GM23338 (cell line): ENCODE measurements around the gene TFAP2A. TPM values are rescaled to one million over a fixed set of nuclear protein-coding genes. Genes with fewer than 3 reads are reported as not detected.

Experiments used
- ATAC-seq: fragments of 200-7000 bp; cut with Tn5 transposase; 3 replicates; pipeline ENCODE4 v1.9.1; 2020
- DNase-seq: peaks from one replicate; pipeline ENCODE4 v3.0.0-alpha.2; 2015; ENCODE audit warnings: low spot score
- H2AFZ ChIP-seq: fragments of 200-600 bp; sonication (generic); 2 replicates; pipeline ENCODE4 v1.8.0; 2016; ENCODE audit warnings: antibody characterized with exemption, mild to moderate bottlenecking, moderate library complexity
- H3F3A ChIP-seq: fragments of 200-600 bp; sonication (generic); replicated peaks from 2 replicates; pipeline ENCODE4 v1.8.0; 2017; ENCODE audit warnings: antibody characterized with exemption, mixed run types, low read depth
- H3K27ac ChIP-seq: fragments of 200-600 bp; sonication (generic); 2 replicates; pipeline ENCODE4 v1.6.1; 2016; ENCODE audit warnings: low read depth
- H3K27me3 ChIP-seq: fragments of 200-600 bp; sonication (generic); 2 replicates; pipeline ENCODE4 v1.8.0; 2016; ENCODE audit warnings: mild to moderate bottlenecking, mixed run types, moderate library complexity; ENCODE audit not compliant: insufficient read depth
- H3K36me3 ChIP-seq: fragments of 200-600 bp; sonication (generic); 2 replicates; pipeline ENCODE4 v1.8.0; 2016; ENCODE audit warnings: mild to moderate bottlenecking; ENCODE audit not compliant: insufficient read depth
- H3K4me1 ChIP-seq: fragments of 200-600 bp; sonication (generic); 2 replicates; pipeline ENCODE4 v1.8.0; 2016; ENCODE audit warnings: mild to moderate bottlenecking, moderate library complexity; ENCODE audit not compliant: insufficient read depth
- H3K4me2 ChIP-seq: fragments of 200-600 bp; sonication (generic); 2 replicates; pipeline ENCODE4 v1.7.1; 2017; ENCODE audit warnings: mixed run types
- H3K4me3 ChIP-seq: fragments of 200-600 bp; sonication (generic); 2 replicates; pipeline ENCODE4 v1.6.1; 2016; ENCODE audit warnings: mixed run types
- H3K79me2 ChIP-seq: fragments of 200-600 bp; sonication (generic); replicated peaks from 2 replicates; pipeline ENCODE4 v1.8.0; 2017; ENCODE audit warnings: mild to moderate bottlenecking; ENCODE audit not compliant: insufficient read depth
- H3K9me2 ChIP-seq: fragments of 200-600 bp; sonication (generic); 2 replicates; pipeline ENCODE4 v1.8.0; 2017; ENCODE audit not compliant: insufficient read depth
- H4K20me1 ChIP-seq: fragments of 200-600 bp; sonication (generic); replicated peaks from 2 replicates; pipeline ENCODE4 v1.8.0; 2017; ENCODE audit warnings: mild to moderate bottlenecking; ENCODE audit not compliant: insufficient read depth
- H3K27ac Mint-ChIP-seq: 2 replicates; pipeline ENCODE4 v1.8.0; 2020; ENCODE audit warnings: inconsistent platforms, mild to moderate bottlenecking, moderate library complexity, mixed read lengths
- H3K27me3 Mint-ChIP-seq: 3 replicates; pipeline ENCODE4 v1.8.0; 2022; ENCODE audit warnings: low read depth, mild to moderate bottlenecking, moderate library complexity, mixed read lengths, inconsistent platforms; ENCODE audit not compliant: insufficient read depth, poor library complexity
- H3K36me3 Mint-ChIP-seq: 3 replicates; pipeline ENCODE4 v1.8.0; 2021; ENCODE audit warnings: low read depth, mild to moderate bottlenecking, inconsistent platforms, moderate library complexity, mixed read lengths
- H3K4me1 Mint-ChIP-seq: 3 replicates; pipeline ENCODE4 v1.8.0; 2020; ENCODE audit warnings: mild to moderate bottlenecking, inconsistent platforms, mixed read lengths
- H3K4me3 Mint-ChIP-seq: 3 replicates; pipeline ENCODE4 v1.8.0; 2021; ENCODE audit warnings: moderate library complexity, mild to moderate bottlenecking, inconsistent platforms, mixed read lengths
- H3K9me3 Mint-ChIP-seq: 3 replicates; pipeline ENCODE4 v1.8.0; 2020; ENCODE audit warnings: moderate library complexity, mild to moderate bottlenecking, inconsistent platforms, mixed read lengths
- CREB1 ChIP-seq: fragments of 250-450 bp; sonication (Bioruptor Pico); IDR thresholded peaks from 2 replicates; pipeline ENCODE4 v1.5.0; 2020; ENCODE audit warnings: low read depth, mild to moderate bottlenecking, moderate library complexity
- CTCF ChIP-seq, 2 experiments: fragments of 200-600 bp in 1 of 2; sonication (generic) in 1 of 2; conservative IDR thresholded peaks; 2 replicates each; pipeline versions ENCODE4 v1.5.1 to v1.6.1; 2016 to 2017; ENCODE audit warnings: antibody characterized with exemption in 2 of 2, low read depth in 2 of 2, mild to moderate bottlenecking in 2 of 2, moderate library complexity in 1 of 2
- ETS1 ChIP-seq: IDR thresholded peaks from 2 replicates; pipeline ENCODE4 v1.6.1; 2016; ENCODE audit warnings: antibody characterized with exemption
- EZH2 ChIP-seq: fragments of 200-600 bp; sonication (generic); IDR thresholded peaks from one replicate; pipeline ENCODE4 v1.8.0; 2017; ENCODE audit warnings: antibody characterized with exemption, mild to moderate bottlenecking, low read depth; ENCODE audit not compliant: unreplicated experiment
- EZH2phosphoT487 ChIP-seq: fragments of 200-600 bp; sonication (generic); IDR thresholded peaks from one replicate; pipeline ENCODE4 v1.8.1; 2018; ENCODE audit warnings: antibody characterized with exemption; ENCODE audit not compliant: unreplicated experiment
- JUNB ChIP-seq: IDR thresholded peaks from one replicate; pipeline ENCODE4 v1.6.1; 2016; ENCODE audit warnings: antibody characterized with exemption; ENCODE audit not compliant: unreplicated experiment
- NANOG ChIP-seq: IDR thresholded peaks from 2 replicates; pipeline ENCODE4 v1.6.1; 2016; ENCODE audit warnings: antibody characterized with exemption, borderline replicate concordance
- POLR2AphosphoS5 ChIP-seq: IDR thresholded peaks from 2 replicates; pipeline ENCODE4 v1.6.1; 2016; ENCODE audit warnings: antibody characterized with exemption, low read depth
- REST ChIP-seq: IDR thresholded peaks from one replicate; pipeline ENCODE4 v1.6.1; 2018; ENCODE audit warnings: antibody characterized with exemption; ENCODE audit not compliant: unreplicated experiment
- STAT1 ChIP-seq: IDR thresholded peaks from one replicate; pipeline ENCODE4 v1.6.1; 2016; ENCODE audit warnings: antibody characterized with exemption; ENCODE audit not compliant: unreplicated experiment
- ZNF114 ChIP-seq: fragments of 250-450 bp; sonication (Bioruptor Pico); IDR thresholded peaks from 2 replicates; pipeline ENCODE4 v1.5.0; 2020; ENCODE audit warnings: mild to moderate bottlenecking, moderate library complexity
- ZNF331 ChIP-seq: fragments of 250-450 bp; sonication (Bioruptor Pico); IDR thresholded peaks from 2 replicates; pipeline ENCODE4 v1.5.0; 2020; ENCODE audit warnings: low read depth, mild to moderate bottlenecking, moderate library complexity
- ZNF462 ChIP-seq: fragments of 250-450 bp; sonication (Bioruptor Pico); IDR thresholded peaks from 2 replicates; pipeline ENCODE4 v1.5.0; 2020; ENCODE audit warnings: mild to moderate bottlenecking, moderate library complexity
- polyA plus RNA-seq: library from polyadenylated mRNA; unstranded; fragments of >200 nt; fragmentation: Nextera tagmentation; extraction: Ambion mirVana; gene quantifications from 2 replicates; pipeline ENCODE4 v1.2.1, GENCODE V29; 2016
- total RNA-seq: library from RNA; depleted of rRNA; stranded (reverse); fragments of >200 nt; shearing (Covaris generic); gene quantifications from 2 replicates; pipeline ENCODE4 v1.2.3, GENCODE V29; 2014

Gene TFAP2A
- total and polyA plus RNA-seq, 2 experiments from 2014 or later, result not detected

- Mint-ChIP-seq H3K36me3 (no peaks in the 10 kb centered on the region), H3K4me1 (peaks cover 62% of the 10 kb centered on the region), H3K9me3 (no peaks in the 10 kb centered on the region), H3K4me3 (no peak overlapping the region), H3K27me3 (peaks cover 99% of the 10 kb centered on the region), H3K27ac (no peak overlapping the region)
- no peaks in the 10 kb centered on the region for H3K79me2 ChIP-seq
- peaks cover 96% of the 10 kb centered on the region for H3K4me1 ChIP-seq
- no peak for ATAC-seq
- no peak for DNase-seq
- peaks cover 99% of the 10 kb centered on the region for H3K27me3 ChIP-seq
- H2AFZ ChIP-seq, result no peak overlapping the region
- peaks cover 36% of the 10 kb centered on the region for H3F3A ChIP-seq
- no peaks in the 10 kb centered on the region for H3K36me3 ChIP-seq
- no peak overlapping the region for H3K27ac ChIP-seq
- H3K9me2 ChIP-seq, result no peaks in the 10 kb centered on the region
- no peak for TF ChIP-seq REST
- no peak for TF ChIP-seq ZNF331 (CRISPR knock-in tag)
- TF ChIP-seq CTCF (conservative IDR thresholded peaks at IDR 0.05; ENCODE audit: low read depth in 2 of 2), result no peak
- no peak for TF ChIP-seq ZNF114 (CRISPR knock-in tag)
- no peak for TF ChIP-seq EZH2phosphoT487
- no peak for TF ChIP-seq CREB1 (CRISPR knock-in tag)
- TF ChIP-seq POLR2AphosphoS5, result no peak
- TF ChIP-seq NANOG, result no peak
- TF ChIP-seq JUNB, result no peak
- no peak for TF ChIP-seq ZNF462 (CRISPR knock-in tag)
- TF ChIP-seq STAT1, result no peak
- TF ChIP-seq EZH2, result no peak
- no peak for TF ChIP-seq ETS1
- 0 out of 2 replicates have a peak, but pooled peaks cover 8% of the 10 kb centered on the region for H4K20me1 ChIP-seq
- peak overlapping the region; percentile 41 for H3K4me2 ChIP-seq
- H3K4me3 ChIP-seq, result no peak overlapping the region
These were observed 18.1 kb downstream of the TFAP2A start for GRCh38 chr6:10396785-10397184.
